ENCODE results near the gene IFT57. TPM values are rescaled to one million over a fixed set of nuclear protein-coding genes. Genes with fewer than 3 reads are reported as not detected.

The IFT57 gene
- total and polyA plus RNA-seq, 9 of the 15 experiments (the other 6 are each of a cell fraction or from before 2014, with no cell fraction given), result 1.5 to 20.1 (median 9.9) TPM

DNA sequence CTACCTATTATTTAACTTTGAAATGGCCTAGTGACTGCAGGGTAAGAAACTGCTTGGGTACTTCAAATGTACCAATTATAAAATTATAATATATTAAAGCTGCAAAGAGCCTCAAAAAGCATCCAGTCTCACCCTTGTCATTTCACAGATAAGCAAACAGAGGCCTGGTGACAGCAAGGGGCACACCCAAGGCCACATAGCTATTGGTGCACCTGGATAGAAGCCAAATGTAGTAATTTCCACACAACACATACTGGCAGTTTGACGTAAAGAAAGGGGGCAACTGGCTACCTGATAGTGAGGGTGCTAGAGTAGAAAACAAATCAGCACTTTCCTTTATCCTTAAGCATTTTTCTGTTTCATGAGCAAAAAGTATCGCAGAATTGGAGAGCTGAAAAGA, 51.1 kb downstream of the IFT57 start:
- Histone ChIP-seq H3K9me3 (replicated peaks; ENCODE audit: control insufficient read depth, insufficient read depth, low read depth, low read length) (no peaks in the 10 kb centered on the region), H3K79me2 (ENCODE audit: control insufficient read depth, insufficient read depth, low read length) (no peaks in the 10 kb centered on the region), H3K36me3 (ENCODE audit: control insufficient read depth, insufficient read depth, low read length) (no peaks in the 10 kb centered on the region), H4K20me1 (replicated peaks; ENCODE audit: control insufficient read depth, insufficient read depth, low read length) (no peaks in the 10 kb centered on the region), H2AFZ (ENCODE audit: low read depth, low read length) (no peak overlapping the region), H3K9ac (ENCODE audit: insufficient read depth in 1 of 2, low read depth in 2 of 2, low read length in 2 of 2) (no peak overlapping the region), H3K4me1 (replicated peaks in 1 of 2; ENCODE audit: control insufficient read depth in 2 of 2, insufficient read depth in 2 of 2, low read length in 2 of 2) (peaks cover 0 to 2% of the 10 kb centered on the region in 2 experiments; a peak in 2 of 5 replicates), H3K27ac (ENCODE audit: extremely low read depth, low read depth, low read length) (no peak overlapping the region), H3K4me2 (ENCODE audit: insufficient read depth, low read length) (no peak overlapping the region), H3K9me1 (ENCODE audit: control insufficient read depth, insufficient read depth, low read length) (no peaks in the 10 kb centered on the region), H3K27me3 (ENCODE audit: control insufficient read depth in 2 of 2, insufficient read depth in 2 of 2, low read length in 2 of 2) (no peaks in the 10 kb centered on the region), H3K4me3 (no peak overlapping the region)
- 36% methylated on average over 2 of the region's 2 CpGs for WGBS (ENCODE audit: insufficient coverage, low coverage, missing lambda C conversion rate)
- POLR2A ChIA-PET, result no interaction called here
- TF ChIP-seq ZNF184 (CRISPR knock-in tag; IDR thresholded peaks at IDR 0.05) (no peak), SMARCE1 (IDR thresholded peaks at IDR 0.05) (no peak), RAD21 (CRISPR knock-in tag; conservative IDR thresholded peaks at IDR 0.05 in 1 of 2, IDR thresholded peaks at IDR 0.05 in 1 of 2) (no peak), SIX5 (IDR thresholded peaks at IDR 0.05; ENCODE audit: borderline replicate concordance in 1 of 2, insufficient read depth in 1 of 2, low read depth in 1 of 2, low read length in 2 of 2) (no peak), RBM34 (IDR thresholded peaks at IDR 0.05; ENCODE audit: borderline replicate concordance, insufficient read depth, low read length) (no peak), ARHGAP35 (IDR thresholded peaks at IDR 0.05; ENCODE audit: partially characterized antibody) (no peak), MYC (IDR thresholded peaks at IDR 0.05; ENCODE audit: low read depth, low read length) (no peak), MYC (CRISPR knock-in tag; IDR thresholded peaks at IDR 0.05; ENCODE audit: borderline replicate concordance, low read depth) (no peak), CREBBP (IDR thresholded peaks at IDR 0.05; ENCODE audit: low read depth, low read length) (no peak), RAD51 (IDR thresholded peaks at IDR 0.05; ENCODE audit: borderline replicate concordance, low read depth) (no peak), HEY1 (CRISPR knock-in tag; IDR thresholded peaks at IDR 0.05; ENCODE audit: borderline replicate concordance) (no peak)
- TF ChIP-seq, protein P1, sequence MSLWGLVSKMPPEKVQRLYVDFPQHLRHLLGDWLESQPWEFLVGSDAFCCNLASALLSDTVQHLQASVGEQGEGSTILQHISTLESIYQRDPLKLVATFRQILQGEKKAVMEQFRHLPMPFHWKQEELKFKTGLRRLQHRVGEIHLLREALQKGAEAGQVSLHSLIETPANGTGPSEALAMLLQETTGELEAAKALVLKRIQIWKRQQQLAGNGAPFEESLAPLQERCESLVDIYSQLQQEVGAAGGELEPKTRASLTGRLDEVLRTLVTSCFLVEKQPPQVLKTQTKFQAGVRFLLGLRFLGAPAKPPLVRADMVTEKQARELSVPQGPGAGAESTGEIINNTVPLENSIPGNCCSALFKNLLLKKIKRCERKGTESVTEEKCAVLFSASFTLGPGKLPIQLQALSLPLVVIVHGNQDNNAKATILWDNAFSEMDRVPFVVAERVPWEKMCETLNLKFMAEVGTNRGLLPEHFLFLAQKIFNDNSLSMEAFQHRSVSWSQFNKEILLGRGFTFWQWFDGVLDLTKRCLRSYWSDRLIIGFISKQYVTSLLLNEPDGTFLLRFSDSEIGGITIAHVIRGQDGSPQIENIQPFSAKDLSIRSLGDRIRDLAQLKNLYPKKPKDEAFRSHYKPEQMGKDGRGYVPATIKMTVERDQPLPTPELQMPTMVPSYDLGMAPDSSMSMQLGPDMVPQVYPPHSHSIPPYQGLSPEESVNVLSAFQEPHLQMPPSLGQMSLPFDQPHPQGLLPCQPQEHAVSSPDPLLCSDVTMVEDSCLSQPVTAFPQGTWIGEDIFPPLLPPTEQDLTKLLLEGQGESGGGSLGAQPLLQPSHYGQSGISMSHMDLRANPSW (CRISPR knock-in tag; IDR thresholded peaks at IDR 0.05), result no peak
- TF ChIP-seq, protein P2, sequence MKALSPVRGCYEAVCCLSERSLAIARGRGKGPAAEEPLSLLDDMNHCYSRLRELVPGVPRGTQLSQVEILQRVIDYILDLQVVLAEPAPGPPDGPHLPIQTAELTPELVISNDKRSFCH (CRISPR knock-in tag; IDR thresholded peaks at IDR 0.05), result no peak
- TF ChIP-seq, protein P2 (tag; IDR thresholded peaks at IDR 0.05), result no peak
- TF ChIP-seq, protein P3, sequence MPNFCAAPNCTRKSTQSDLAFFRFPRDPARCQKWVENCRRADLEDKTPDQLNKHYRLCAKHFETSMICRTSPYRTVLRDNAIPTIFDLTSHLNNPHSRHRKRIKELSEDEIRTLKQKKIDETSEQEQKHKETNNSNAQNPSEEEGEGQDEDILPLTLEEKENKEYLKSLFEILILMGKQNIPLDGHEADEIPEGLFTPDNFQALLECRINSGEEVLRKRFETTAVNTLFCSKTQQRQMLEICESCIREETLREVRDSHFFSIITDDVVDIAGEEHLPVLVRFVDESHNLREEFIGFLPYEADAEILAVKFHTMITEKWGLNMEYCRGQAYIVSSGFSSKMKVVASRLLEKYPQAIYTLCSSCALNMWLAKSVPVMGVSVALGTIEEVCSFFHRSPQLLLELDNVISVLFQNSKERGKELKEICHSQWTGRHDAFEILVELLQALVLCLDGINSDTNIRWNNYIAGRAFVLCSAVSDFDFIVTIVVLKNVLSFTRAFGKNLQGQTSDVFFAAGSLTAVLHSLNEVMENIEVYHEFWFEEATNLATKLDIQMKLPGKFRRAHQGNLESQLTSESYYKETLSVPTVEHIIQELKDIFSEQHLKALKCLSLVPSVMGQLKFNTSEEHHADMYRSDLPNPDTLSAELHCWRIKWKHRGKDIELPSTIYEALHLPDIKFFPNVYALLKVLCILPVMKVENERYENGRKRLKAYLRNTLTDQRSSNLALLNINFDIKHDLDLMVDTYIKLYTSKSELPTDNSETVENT (CRISPR knock-in tag; IDR thresholded peaks at IDR 0.05), result no peak
- TF ChIP-seq, protein P4, sequence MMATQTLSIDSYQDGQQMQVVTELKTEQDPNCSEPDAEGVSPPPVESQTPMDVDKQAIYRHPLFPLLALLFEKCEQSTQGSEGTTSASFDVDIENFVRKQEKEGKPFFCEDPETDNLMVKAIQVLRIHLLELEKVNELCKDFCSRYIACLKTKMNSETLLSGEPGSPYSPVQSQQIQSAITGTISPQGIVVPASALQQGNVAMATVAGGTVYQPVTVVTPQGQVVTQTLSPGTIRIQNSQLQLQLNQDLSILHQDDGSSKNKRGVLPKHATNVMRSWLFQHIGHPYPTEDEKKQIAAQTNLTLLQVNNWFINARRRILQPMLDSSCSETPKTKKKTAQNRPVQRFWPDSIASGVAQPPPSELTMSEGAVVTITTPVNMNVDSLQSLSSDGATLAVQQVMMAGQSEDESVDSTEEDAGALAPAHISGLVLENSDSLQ (IDR thresholded peaks at IDR 0.05), result no peak
- in situ Hi-C loops (cut with MboI), result no loop called here
- FAIRE-seq (no peak), DNase-seq (ENCODE audit: extremely low read depth in 1 of 4, low spot score in 3 of 4) (no peak), ATAC-seq (no peak)
- intact Hi-C loops (cut with micrococcal nuclease), result no loop called here
- CTCF ChIA-PET (ENCODE audit: low intra/inter-chr PET ratio), result no interaction called here
- no TSS peak for BruUV-seq (replicated peaks)
